Measurements from ENCODE around the gene KLRF2.

- no peak for TF ChIP-seq EZH2 (IDR thresholded peaks at IDR 0.05; ENCODE audit: insufficient read depth, poor library complexity, severe bottlenecking)
- TF ChIP-seq EZH2phosphoT487 (IDR thresholded peaks at IDR 0.05; ENCODE audit: insufficient read depth, low read depth): no peak
Measured at GRCh38 chr12:9922429-9922828, 41.1 kb downstream of the KLRF2 start.

All from GM23248 (cell line).